Psoas muscle (tissue), 8 donors: ENCODE results near the gene AUP1. TPM values are rescaled to one million over a fixed set of nuclear protein-coding genes. Genes with fewer than 3 reads are reported as not detected.

Experiments used
- ATAC-seq, 4 donors: fragments of 200-7000 bp; cut with Tn5 transposase; one replicate each; pipeline ENCODE4 v1.9.1; 2020; ENCODE audit warnings: moderate library complexity in 3 of 4, mild to moderate bottlenecking in 2 of 4
- DNase-seq, 2 donors: peaks; one replicate each; pipeline ENCODE4 v3.0.0-alpha.2; 2020
- H3K27ac ChIP-seq: fragments of 200-600 bp; one replicate; pipeline ENCODE4 v1.8.0; 2022
- H3K27me3 ChIP-seq, 3 donors: fragments of 200-600 bp in 1 of 3; one replicate each; pipeline versions ENCODE4 v1.6.1 to v1.8.0; 2013 to 2022; ENCODE audit warnings: low read length in 2 of 3, mild to moderate bottlenecking in 2 of 3, moderate library complexity in 1 of 3; ENCODE audit not compliant: insufficient read depth in 3 of 3
- H3K36me3 ChIP-seq, 2 donors: fragments of 200-600 bp in 1 of 2; one replicate each; pipeline versions ENCODE4 v1.6.1 to v1.8.0; 2013 to 2022; ENCODE audit warnings: low read depth in 1 of 2, mild to moderate bottlenecking in 1 of 2, moderate library complexity in 1 of 2; ENCODE audit not compliant: insufficient read depth in 1 of 2
- H3K4me1 ChIP-seq: fragments of 200-600 bp; one replicate; pipeline ENCODE4 v1.8.0; 2022
- H3K4me3 ChIP-seq: fragments of 200-600 bp; one replicate; pipeline ENCODE4 v1.8.0; 2022; ENCODE audit warnings: mild to moderate bottlenecking
- H3K9me3 ChIP-seq: fragments of 200-600 bp; one replicate; pipeline ENCODE4 v1.8.0; 2022
- WGBS, 3 donors: extraction: QIAGEN DNeasy Blood & Tissue Kit; methylation state at CpG; one replicate each; pipeline versions ENCODE4 v1.1.6 to v1.1.7; 2013; 5-methylcytosine and 5-hydroxymethylcytosine counted together
- intact Hi-C, 2 donors: fragments of 100-400 bp; cut with DNase I; formaldehyde crosslinking; loops; one replicate each; pipeline versions ENCODE4 v1.11.0 to v1.14.2; 2022
- polyA plus RNA-seq, 3 donors: library from polyadenylated mRNA; stranded (reverse); fragments of 200-250 nt; gene quantifications; one replicate each; pipeline ENCODE4 v1.2.3, GENCODE V29; 2013
- total RNA-seq, 4 donors: library from RNA; stranded (reverse); fragmentation: NEBNext Ultra II Directional in 2 of 4; extraction: Animal tissue kit (Norgen Biotek cat#: 25700) in 2 of 4; gene quantifications; one replicate each; pipeline versions ENCODE4 v1.2.1 to v1.2.4, GENCODE V29; 2021 to 2023
- TF ChIP-seq, protein P1 (sequence below): fragments of 200-600 bp; IDR thresholded peaks from one replicate; pipeline ENCODE4 v1.8.0; 2022; ENCODE audit warnings: antibody characterized with exemption
- donor health status: healthy with polysubstance abuse.
- donor health status: DM: no; HTN: no; CAD: no; lungs with moderate emphysema.
- donor health status: Bipolar disorder and iron deficiency.
- donor health status: healthy.
- donor health status: DM: yes; HTN: yes; CAD: no.
- donor health status: DM: no; HTN: no; CAD: no.
- donor health status: DM: no; HTN: no; CAD: no.
- donor health status: DM: yes; HTN: yes; CAD: no.

The AUP1 gene
- total and polyA plus RNA-seq, 7 donors = 56.0 to 205 (median 94.7) TPM

DNA sequence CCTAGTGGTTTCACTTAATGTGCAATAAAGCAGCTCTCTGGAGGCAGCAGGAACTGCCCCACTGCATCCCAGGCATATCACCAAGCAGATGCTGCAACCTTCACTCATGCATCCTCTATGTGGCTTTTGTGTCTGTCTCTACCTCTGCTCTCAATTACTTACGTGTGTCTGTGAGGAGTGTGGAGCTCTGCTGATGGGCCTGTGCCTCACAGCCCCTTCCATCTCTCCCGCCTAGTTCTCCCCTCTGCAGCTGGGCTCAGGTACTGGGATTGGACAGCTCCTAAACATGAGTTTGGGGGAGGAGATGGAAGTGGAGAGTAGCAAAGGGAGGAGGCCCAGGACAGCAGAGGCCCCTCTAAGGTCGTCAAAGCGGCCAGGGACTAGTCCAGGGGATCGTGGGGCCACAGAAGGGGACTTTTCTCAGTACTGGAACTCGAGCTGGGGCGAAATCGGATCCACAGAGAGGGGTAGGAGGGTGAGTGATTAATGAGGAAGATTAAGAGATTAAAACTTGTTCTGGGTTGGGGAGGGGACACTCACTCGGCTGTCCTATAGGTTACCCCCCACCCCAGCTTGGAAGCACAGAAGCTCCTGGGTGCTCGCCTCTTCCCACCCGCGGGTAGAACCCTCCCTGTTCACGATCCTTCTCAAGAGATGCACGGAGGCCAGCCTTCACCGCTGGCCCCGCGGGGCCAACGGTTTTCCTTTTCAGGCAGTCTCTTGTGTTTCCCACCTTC lies 28.0 kb downstream of the AUP1 start:
- DNase-seq (no peak), ATAC-seq (no peak)
- TF ChIP-seq, protein P1, sequence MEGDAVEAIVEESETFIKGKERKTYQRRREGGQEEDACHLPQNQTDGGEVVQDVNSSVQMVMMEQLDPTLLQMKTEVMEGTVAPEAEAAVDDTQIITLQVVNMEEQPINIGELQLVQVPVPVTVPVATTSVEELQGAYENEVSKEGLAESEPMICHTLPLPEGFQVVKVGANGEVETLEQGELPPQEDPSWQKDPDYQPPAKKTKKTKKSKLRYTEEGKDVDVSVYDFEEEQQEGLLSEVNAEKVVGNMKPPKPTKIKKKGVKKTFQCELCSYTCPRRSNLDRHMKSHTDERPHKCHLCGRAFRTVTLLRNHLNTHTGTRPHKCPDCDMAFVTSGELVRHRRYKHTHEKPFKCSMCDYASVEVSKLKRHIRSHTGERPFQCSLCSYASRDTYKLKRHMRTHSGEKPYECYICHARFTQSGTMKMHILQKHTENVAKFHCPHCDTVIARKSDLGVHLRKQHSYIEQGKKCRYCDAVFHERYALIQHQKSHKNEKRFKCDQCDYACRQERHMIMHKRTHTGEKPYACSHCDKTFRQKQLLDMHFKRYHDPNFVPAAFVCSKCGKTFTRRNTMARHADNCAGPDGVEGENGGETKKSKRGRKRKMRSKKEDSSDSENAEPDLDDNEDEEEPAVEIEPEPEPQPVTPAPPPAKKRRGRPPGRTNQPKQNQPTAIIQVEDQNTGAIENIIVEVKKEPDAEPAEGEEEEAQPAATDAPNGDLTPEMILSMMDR = no peak
- H3K4me3 ChIP-seq = no peak overlapping the region
- H3K27ac ChIP-seq = no peak overlapping the region
- intact Hi-C loops = no loop called here
- peaks cover 26% of the 10 kb centered on the region for H3K4me1 ChIP-seq
- no peaks in the 10 kb centered on the region for H3K9me3 ChIP-seq
- H3K27me3 ChIP-seq = peaks cover 0 to 83% (median 32%) of the 10 kb centered on the region in 3 donors
- H3K36me3 ChIP-seq = peaks cover 0 to 21% of the 10 kb centered on the region in 2 donors
- WGBS, 3 donors = 67 to 76% (median 72%) methylated on average over 17 to 18 of the region's 18 CpGs

DNA sequence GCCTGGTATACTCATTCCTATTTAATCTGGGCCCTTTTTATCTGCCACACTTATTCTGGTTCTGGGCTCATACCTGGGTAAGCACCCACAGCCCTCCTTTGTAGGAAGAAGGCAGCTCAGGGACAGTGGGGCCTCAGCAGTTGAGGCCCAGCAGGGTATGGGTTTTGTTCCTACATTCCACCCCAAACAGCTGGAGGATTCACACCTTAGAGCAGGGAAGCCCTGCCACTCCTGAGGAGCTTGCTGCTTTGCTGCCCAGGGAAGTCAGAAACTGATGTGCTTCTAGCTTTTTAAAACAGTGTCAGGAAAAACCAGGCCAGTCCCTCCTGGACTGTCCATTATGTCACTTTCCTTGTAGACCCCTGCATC lies 28.9 kb downstream of the AUP1 start:
- H3K4me1 ChIP-seq = peaks cover 23% of the 10 kb centered on the region
- TF ChIP-seq, protein P1 = no peak
- H3K27ac ChIP-seq = no peak overlapping the region
- intact Hi-C loops = no loop called here
- H3K27me3 ChIP-seq = peaks cover 0 to 81% (median 32%) of the 10 kb centered on the region in 3 donors
- no peaks in the 10 kb centered on the region for H3K9me3 ChIP-seq
- H3K36me3 ChIP-seq = peaks cover 0 to 11% of the 10 kb centered on the region in 2 donors
- no peak for DNase-seq
- no peak overlapping the region for H3K4me3 ChIP-seq
- ATAC-seq = no peak

DNA sequence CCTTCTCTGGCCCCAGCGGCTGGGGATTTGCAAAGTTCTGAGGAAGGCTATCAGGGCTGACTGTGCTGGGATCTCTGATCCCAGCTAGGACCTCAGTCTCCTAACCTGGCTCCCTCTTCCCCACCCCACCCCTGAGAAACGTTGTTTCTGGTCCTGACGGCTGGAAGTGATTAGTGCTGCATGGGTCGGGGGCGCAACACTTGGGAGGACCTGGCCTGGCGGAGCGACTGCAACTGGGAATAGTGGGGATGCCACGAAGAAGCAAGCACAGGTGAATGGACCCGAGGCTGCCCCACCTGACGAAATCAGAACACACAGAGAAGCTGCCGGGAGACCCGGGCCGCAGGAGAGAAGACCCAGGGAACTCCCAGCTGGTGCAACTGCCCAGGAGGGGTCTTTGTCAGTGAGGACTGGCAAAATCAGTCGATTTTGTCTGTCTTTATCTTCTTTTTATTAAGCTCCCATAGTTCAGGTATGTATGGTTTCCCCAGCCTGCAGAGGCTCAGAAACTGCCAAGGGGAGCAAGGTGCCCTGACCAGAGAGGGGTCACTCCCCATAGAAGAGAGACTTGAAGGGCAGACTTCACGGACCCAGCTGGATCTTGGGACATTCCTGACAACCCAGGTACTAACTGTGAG lies 29.4 kb downstream of the AUP1 start:
- DNase-seq (no peak), ATAC-seq (no peak)
- intact Hi-C loops = no loop called here
- Histone ChIP-seq H3K4me3 (peak overlapping the region; percentile 59), H3K9me3 (no peaks in the 10 kb centered on the region), H3K27me3 (peaks cover 0 to 78% (median 32%) of the 10 kb centered on the region in 3 donors), H3K4me1 (peaks cover 23% of the 10 kb centered on the region), H3K27ac (no peak overlapping the region), H3K36me3 (peaks cover 0 to 6% of the 10 kb centered on the region in 2 donors)
- TF ChIP-seq, protein P1 = no peak
- WGBS, 3 donors = 58 to 59% (median 59%) methylated on average over 14 to 15 of the region's 15 CpGs

DNA sequence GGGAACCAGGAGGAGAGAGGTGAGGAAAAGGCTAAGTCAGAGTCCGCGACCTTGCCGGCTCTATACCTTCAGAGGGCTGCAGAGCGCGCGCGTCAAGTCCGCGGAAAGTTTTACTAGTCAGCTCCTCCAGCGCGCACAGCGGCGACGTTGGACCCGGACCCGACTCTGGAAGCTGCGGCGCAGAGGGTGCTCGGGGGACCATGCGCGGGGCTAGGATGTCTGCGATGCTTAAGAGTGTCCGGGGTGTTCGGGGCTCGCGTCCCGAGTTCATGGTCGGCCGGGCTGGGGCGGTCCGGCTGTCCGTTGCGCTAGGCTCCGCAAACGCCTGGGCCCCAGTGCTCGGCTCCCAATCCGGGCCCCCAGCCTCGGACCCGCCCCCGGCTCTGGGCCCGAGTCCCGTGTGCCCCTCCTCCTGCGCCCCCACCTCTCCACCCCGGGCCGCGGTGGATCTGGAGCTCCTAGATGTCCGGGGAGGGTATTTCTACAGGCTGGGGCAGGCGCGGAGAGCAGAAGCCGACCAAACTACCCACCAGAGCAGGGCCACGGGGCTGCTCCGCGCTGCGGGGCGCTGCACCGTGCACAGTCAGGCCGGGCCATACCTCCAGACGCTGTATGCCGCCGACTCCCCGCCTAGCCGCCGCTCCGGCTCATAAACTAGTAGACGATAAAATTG lies 30.1 kb downstream of the AUP1 start, which contains the start of gene LBX2:
Gene LBX2 (minus strand): TSS at position 337 of the 673 bp plus-strand sequence. CDS start 66 bp downstream, at position 271.
- H3K27me3 ChIP-seq = peaks cover 0 to 72% (median 32%) of the 10 kb centered on the region in 3 donors
- TF ChIP-seq, protein P1 = no peak
- peak within 1 kb of the TSS; percentile 59 for H3K4me3 ChIP-seq
- intact Hi-C loops = no loop called here
- ATAC-seq = peak in 1 of 4 donors; percentile 14
- peaks cover 0 to 2% of the 10 kb centered on the region in 2 donors for H3K36me3 ChIP-seq
- no peak within 1 kb of the TSS for H3K27ac ChIP-seq
- H3K9me3 ChIP-seq = no peaks in the 10 kb centered on the region
- DNase-seq = no peak
- WGBS, 3 donors = 3 to 5% (median 4%) methylated on average over 49 to 65 of the region's 65 CpGs
- peaks cover 23% of the 10 kb centered on the region for H3K4me1 ChIP-seq
